AG04449 (cell line): Measurements from ENCODE around the gene ACMSD.

Experiments
- CTCF ChIA-PET: fragments of 350-600 bp; formaldehyde crosslinking; extraction: SDS; loops from one replicate; lab custom pipeline; 2021; ENCODE audit warnings: antibody characterized with exemption; lab: Yijun Ruan, JAX
- POLR2A ChIA-PET: fragments of 400-600, 350-600 bp; formaldehyde crosslinking; extraction: SDS; loops from one replicate; lab custom pipeline; 2020; ENCODE audit warnings: antibody characterized with exemption, inconsistent platforms; lab: Yijun Ruan, JAX
- DNase-seq: peaks from one replicate; pipeline ENCODE4 v3.0.0-alpha.2; 2010; ENCODE audit warnings: low read depth, low spot score
- H3K4me3 ChIP-seq: 2 replicates; pipeline ENCODE4 v1.5.1; 2011; ENCODE audit warnings: low read depth, mild to moderate bottlenecking, control low read depth, low read length
- TF ChIP-seq, protein P1 (sequence below): IDR thresholded peaks from one replicate; pipeline ENCODE4 v1.5.1; 2011; ENCODE audit warnings: mild to moderate bottlenecking, moderate library complexity, low read length, control low read depth, inconsistent platforms; ENCODE audit not compliant: insufficient read depth; ENCODE audit errors: missing control alignments

The ACMSD gene

GRCh38 chr2:134910763-134911399, 72.5 kb downstream of the ACMSD start:
- DNase-seq: no peak
- TF ChIP-seq, protein P1, sequence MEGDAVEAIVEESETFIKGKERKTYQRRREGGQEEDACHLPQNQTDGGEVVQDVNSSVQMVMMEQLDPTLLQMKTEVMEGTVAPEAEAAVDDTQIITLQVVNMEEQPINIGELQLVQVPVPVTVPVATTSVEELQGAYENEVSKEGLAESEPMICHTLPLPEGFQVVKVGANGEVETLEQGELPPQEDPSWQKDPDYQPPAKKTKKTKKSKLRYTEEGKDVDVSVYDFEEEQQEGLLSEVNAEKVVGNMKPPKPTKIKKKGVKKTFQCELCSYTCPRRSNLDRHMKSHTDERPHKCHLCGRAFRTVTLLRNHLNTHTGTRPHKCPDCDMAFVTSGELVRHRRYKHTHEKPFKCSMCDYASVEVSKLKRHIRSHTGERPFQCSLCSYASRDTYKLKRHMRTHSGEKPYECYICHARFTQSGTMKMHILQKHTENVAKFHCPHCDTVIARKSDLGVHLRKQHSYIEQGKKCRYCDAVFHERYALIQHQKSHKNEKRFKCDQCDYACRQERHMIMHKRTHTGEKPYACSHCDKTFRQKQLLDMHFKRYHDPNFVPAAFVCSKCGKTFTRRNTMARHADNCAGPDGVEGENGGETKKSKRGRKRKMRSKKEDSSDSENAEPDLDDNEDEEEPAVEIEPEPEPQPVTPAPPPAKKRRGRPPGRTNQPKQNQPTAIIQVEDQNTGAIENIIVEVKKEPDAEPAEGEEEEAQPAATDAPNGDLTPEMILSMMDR: no peak
- ChIA-PET POLR2A (no interaction called here), CTCF (no interaction called here)
- H3K4me3 ChIP-seq: no peak overlapping the region

- DNase-seq: no peak
- CTCF ChIA-PET: no interaction called here
- TF ChIP-seq, protein P1: no peak
- POLR2A ChIA-PET: no interaction called here
- H3K4me3 ChIP-seq: no peak overlapping the region
These were observed 73.0 kb downstream of the ACMSD start for GRCh38 chr2:134911400-134911785.

DNA sequence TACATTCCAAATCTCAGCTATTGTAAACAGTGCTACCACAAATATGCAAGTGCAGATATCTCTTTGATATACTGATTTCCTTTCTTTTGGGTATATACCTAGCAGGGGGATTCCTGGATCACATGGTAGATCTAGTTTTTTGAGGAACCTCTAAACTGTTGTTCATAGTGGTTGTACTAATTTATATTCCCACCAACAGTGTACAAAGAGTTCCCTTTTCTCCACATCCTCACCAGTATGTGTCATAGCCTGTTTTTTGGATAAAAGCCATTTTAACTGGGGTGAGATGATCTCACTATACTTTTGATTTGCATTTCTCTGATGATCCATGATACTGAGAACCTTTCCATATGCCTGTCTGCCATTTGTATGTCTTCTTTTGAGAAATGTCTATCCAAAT, 73.9 kb downstream of the ACMSD start:
- CTCF ChIA-PET: no interaction called here
- no peak overlapping the region for H3K4me3 ChIP-seq
- TF ChIP-seq, protein P1: no peak
- DNase-seq: no peak
- POLR2A ChIA-PET: no interaction called here

GRCh38 chr2:134917360-134917865, 79.0 kb downstream of the ACMSD start:
- CTCF ChIA-PET: interaction anchor here (0.6 to 1.3 kb wide), 3 partner anchors 19 to 466 kb away, joined by 3 to 6 read pairs (median 3); no protein-coding TSS in a partner anchor
- peak overlapping the region; percentile 94 for H3K4me3 ChIP-seq
- TF ChIP-seq, protein P1: no peak
- POLR2A ChIA-PET: interaction anchor here (0.6 to 1.3 kb wide), 2 partner anchors 10 to 17 kb away, joined by 3 to 4 read pairs; no protein-coding TSS in a partner anchor
- DNase-seq: no peak

GRCh38 chr2:134917888-134918525, 79.6 kb downstream of the ACMSD start:
- H3K4me3 ChIP-seq: peak overlapping the region; percentile 94
- DNase-seq: peak; percentile 56
- POLR2A ChIA-PET: interaction anchor here (0.6 to 1.3 kb wide), 2 partner anchors 9 to 16 kb away, joined by 3 to 4 read pairs; no protein-coding TSS in a partner anchor
- CTCF ChIA-PET: interaction anchor here (0.6 to 2.4 kb wide), 5 partner anchors 11 to 467 kb away, joined by 3 to 9 read pairs (median 3); no protein-coding TSS in a partner anchor
- TF ChIP-seq, protein P1: peak; percentile 35
